A549 (cell line): ENCODE results near the gene ACVR1. TPM values are rescaled to one million over a fixed set of nuclear protein-coding genes. Genes with fewer than 3 reads are reported as not detected.

Source experiments
- ATAC-seq, 2 experiments: fragments of 200-7000 bp in 1 of 2; fragments of >200 bp in 1 of 2; cut with Nextera tagmentation in 1 of 2; cut with Tn5 transposase in 1 of 2; 3 replicates each; pipeline versions ENCODE4 v1.8.0 to v1.9.1; 2018 to 2020; ENCODE audit warnings: mild to moderate bottlenecking in 1 of 2, moderate library complexity in 1 of 2
- CTCF ChIA-PET: fragments of 300-600 bp; sonication (Branson Sonifier 250); formaldehyde crosslinking; extraction: SDS; loops from one replicate; lab custom pipeline; 2021; ENCODE audit warnings: antibody characterized with exemption, inconsistent platforms; lab: Yijun Ruan, JAX
- POLR2A ChIA-PET: fragments of 350-600 bp; formaldehyde crosslinking; extraction: SDS; loops from one replicate; lab custom pipeline; 2021; ENCODE audit warnings: antibody characterized with exemption, inconsistent platforms; lab: Yijun Ruan, JAX
- DNase-seq, 2 experiments: peaks; one replicate each; pipeline versions ENCODE4 v3.0.0 to v3.0.0-alpha.2; 2011 to 2016; ENCODE audit warnings: low read depth in 1 of 2, low spot score in 1 of 2
- FAIRE-seq: peaks from 2 replicates; lab custom pipeline; 2011; peaks lifted over from hg19 to GRCh38; lab: Jason Lieb, UNC
- H3K27ac ChIP-seq, 2 experiments: fragments of >200 bp; sonication (Bioruptor Twin); formaldehyde crosslinking; 3 replicates each; pipeline ENCODE4 v1.5.1; 2016 to 2017
- H3K4me1 ChIP-seq: fragments of >200 bp; sonication (Bioruptor Twin); formaldehyde crosslinking; 3 replicates; pipeline ENCODE4 v1.6.1; 2016
- H3K4me2 ChIP-seq: fragments of >200 bp; sonication (Bioruptor Twin); formaldehyde crosslinking; 3 replicates; pipeline ENCODE4 v1.6.1; 2016
- H3K4me3 ChIP-seq: fragments of >200 bp; sonication (Bioruptor Twin); formaldehyde crosslinking; 3 replicates; pipeline ENCODE4 v1.5.1; 2016
- H3K9me3 ChIP-seq: fragments of >200 bp; sonication (Bioruptor Twin); formaldehyde crosslinking; 3 replicates; pipeline ENCODE4 v1.6.1; 2016
- CBX8 ChIP-seq: fragments of 200-600 bp; sonication (generic); IDR thresholded peaks from 2 replicates; pipeline ENCODE4 v1.6.1; 2016
- CEBPB ChIP-seq, 2 experiments: fragments of >200 bp in 1 of 2; sonication (Bioruptor Twin) in 1 of 2; formaldehyde crosslinking in 1 of 2; IDR thresholded peaks; 2 replicates each; pipeline ENCODE4 v1.6.1; 2012 to 2016
- CHD4 ChIP-seq: fragments of 200-600 bp; sonication (generic); IDR thresholded peaks from 2 replicates; pipeline ENCODE4 v1.6.1; 2016; ENCODE audit warnings: antibody characterized with exemption, mild to moderate bottlenecking, borderline replicate concordance
- E2F6 ChIP-seq: IDR thresholded peaks from 2 replicates; pipeline ENCODE4 v1.6.1; 2012; ENCODE audit warnings: low read depth, borderline replicate concordance
- EHMT2 ChIP-seq: fragments of 200-600 bp; sonication (generic); IDR thresholded peaks from 2 replicates; pipeline ENCODE4 v1.6.1; 2016; ENCODE audit warnings: antibody characterized with exemption, low read depth, mild to moderate bottlenecking, moderate library complexity
- ESRRA ChIP-seq: fragments of 150-350 bp; IDR thresholded peaks from 2 replicates; pipeline ENCODE4 v1.6.1; 2014; ENCODE audit warnings: mild to moderate bottlenecking, low read length, borderline replicate concordance
- FOSB ChIP-seq: fragments of 250-450 bp; sonication (Bioruptor Pico); IDR thresholded peaks from 2 replicates; pipeline ENCODE4 v1.5.0; 2020; ENCODE audit warnings: mild to moderate bottlenecking, moderate library complexity
- GATA3 ChIP-seq: IDR thresholded peaks from 2 replicates; pipeline ENCODE4 v1.6.1; 2012; ENCODE audit warnings: borderline replicate concordance
- HDAC2 ChIP-seq: fragments of 200-600 bp; sonication (generic); IDR thresholded peaks from 2 replicates; pipeline ENCODE4 v1.6.1; 2016
- HEYL ChIP-seq: fragments of 250-450 bp; sonication (Bioruptor Pico); IDR thresholded peaks from 2 replicates; pipeline ENCODE4 v1.8.0; 2021; ENCODE audit warnings: mild to moderate bottlenecking, moderate library complexity
- JUNB ChIP-seq: fragments of >200 bp; sonication (Bioruptor Twin); formaldehyde crosslinking; IDR thresholded peaks from 2 replicates; pipeline ENCODE4 v1.6.1; 2016
- KDM1A ChIP-seq: fragments of 200-600 bp; sonication (generic); IDR thresholded peaks from 2 replicates; pipeline ENCODE4 v1.6.1; 2016; ENCODE audit warnings: low read depth, mild to moderate bottlenecking
- KDM5A ChIP-seq: fragments of 200-600 bp; sonication (generic); IDR thresholded peaks from 2 replicates; pipeline ENCODE4 v1.6.1; 2016; ENCODE audit warnings: antibody characterized with exemption, mild to moderate bottlenecking
- MAX ChIP-seq: IDR thresholded peaks from 2 replicates; pipeline ENCODE4 v1.6.1; 2012
- MAZ ChIP-seq: fragments of 150-350 bp; IDR thresholded peaks from 2 replicates; pipeline ENCODE4 v1.6.1; 2014; ENCODE audit warnings: antibody characterized with exemption, low read depth, low read length, borderline replicate concordance
- NR3C1 ChIP-seq: fragments of >200 bp; sonication (Bioruptor Twin); formaldehyde crosslinking; IDR thresholded peaks from 3 replicates; pipeline ENCODE4 v1.6.1; 2017
- REST ChIP-seq: fragments of 200-600 bp; sonication (generic); IDR thresholded peaks from 2 replicates; pipeline ENCODE4 v1.6.1; 2016; ENCODE audit warnings: antibody characterized with exemption, mild to moderate bottlenecking, moderate library complexity
- USF2 ChIP-seq: fragments of 450-650 bp; IDR thresholded peaks from 2 replicates; pipeline ENCODE4 v1.6.1; 2014; ENCODE audit warnings: antibody characterized with exemption
- ZC3H11A ChIP-seq: fragments of 450-650 bp; IDR thresholded peaks from 2 replicates; pipeline ENCODE4 v1.6.1; 2014; ENCODE audit warnings: antibody characterized with exemption, mild to moderate bottlenecking
- ZFP36 ChIP-seq: fragments of 450-650 bp; IDR thresholded peaks from 2 replicates; pipeline ENCODE4 v1.6.1; 2014; ENCODE audit warnings: borderline replicate concordance; ENCODE audit not compliant: partially characterized antibody
- ZNF302 ChIP-seq: fragments of 250-450 bp; sonication (Bioruptor Pico); IDR thresholded peaks from 2 replicates; pipeline ENCODE4 v1.9.0; 2021; ENCODE audit warnings: inconsistent platforms, mild to moderate bottlenecking, moderate library complexity
- ZSCAN20 ChIP-seq: fragments of 250-450 bp; sonication (Bioruptor Pico); IDR thresholded peaks from 2 replicates; pipeline ENCODE4 v1.8.0; 2022; ENCODE audit warnings: mild to moderate bottlenecking, moderate library complexity
- WGBS: methylation state at CpG from one replicate; pipeline ENCODE4 v1.1.6; 2017; ENCODE audit errors: missing lambda C conversion rate; 5-methylcytosine and 5-hydroxymethylcytosine counted together
- polyA plus RNA-seq, 4 experiments: library from polyadenylated mRNA; depleted of rRNA in 3 of 4; stranded (reverse); fragments of >200 nt; fragmentation: RNase III in 1 of 4; extraction: RNeasy Plus Mini Kit Qiagen cat#74134 plus additional on column Dnase treatment in 1 of 4; gene quantifications; 2 replicates in 3 of 4; 3 replicates in 1 of 4; pipeline ENCODE4 v1.2.3, GENCODE V29; 2011 to 2017

The ACVR1 gene
- polyA plus RNA-seq, 2 of the 4 experiments (the other 2 are of a cell fraction), result 14.6 to 21.6 TPM

GRCh38 chr2:157871415-157871814 is 4.7 kb downstream of the ACVR1 start:
- no peak for DNase-seq
- Histone ChIP-seq H3K4me2 (no peak overlapping the region), H3K27ac (no peak overlapping the region), H3K4me1 (peaks cover 38% of the 10 kb centered on the region), H3K4me3 (no peak overlapping the region), H3K9me3 (no peaks in the 10 kb centered on the region)
- POLR2A ChIA-PET, result no interaction called here
- ATAC-seq, result no peak
- no peak for TF ChIP-seq GATA3
- TF ChIP-seq ZC3H11A, result no peak
- no peak for TF ChIP-seq CHD4
- TF ChIP-seq HEYL (CRISPR knock-in tag), result no peak
- no peak for TF ChIP-seq MAX
- CTCF ChIA-PET, result interaction anchor here (1.6 kb wide), 1 partner anchor 11 kb away, joined by 6 read pairs; no protein-coding TSS in a partner anchor
- no peak for FAIRE-seq
- WGBS, result 92% methylated on average over 3 of the region's 3 CpGs

- 51% methylated on average over 2 of the region's 2 CpGs for WGBS
- peaks cover 37% of the 10 kb centered on the region for H3K4me1 ChIP-seq
- CTCF ChIA-PET, result interaction anchor here (1.1 to 1.7 kb wide), 2 partner anchors 11 to 22 kb away, joined by 3 read pairs; no protein-coding TSS in a partner anchor
- H3K27ac ChIP-seq, result no peak overlapping the region
- DNase-seq, result no peak
- TF ChIP-seq CBX8 (no peak), JUNB (no peak), ZC3H11A (no peak)
- POLR2A ChIA-PET, result no interaction called here
- no peaks in the 10 kb centered on the region for H3K9me3 ChIP-seq
- no peak overlapping the region for H3K4me3 ChIP-seq
- H3K4me2 ChIP-seq, result peak overlapping the region; percentile 23; the same call in 1 of the 3 replicates
- FAIRE-seq, result no peak
- no peak for ATAC-seq
These were observed 7.1 kb downstream of the ACVR1 start for GRCh38 chr2:157868993-157869392.

- POLR2A ChIA-PET, result interaction anchor here (2.8 kb wide), 1 partner anchor 9 kb away, joined by 11 read pairs; the partner anchor contains the start of gene ACVR1
- no peak overlapping the region; a peak in 1 of 6 replicates for H3K27ac ChIP-seq
- no peak overlapping the region; the same call in 2 of the 3 replicates for H3K4me2 ChIP-seq
- FAIRE-seq, result no peak
- H3K4me3 ChIP-seq, result no peak overlapping the region
- TF ChIP-seq USF2 (no peak), FOSB (no peak), MAX (no peak), KDM5A (no peak), HDAC2 (no peak), ESRRA (no peak), E2F6 (no peak), EHMT2 (no peak), ZFP36 (no peak), ZNF302 (CRISPR knock-in tag) (no peak), NR3C1 (no peak), REST (no peak), MAZ (no peak), CEBPB (IDR thresholded peaks at IDR 0.05) (no peak), ZSCAN20 (no peak), KDM1A (no peak)
- TF ChIP-seq, all 56 proteins: peak for 0
- CTCF ChIA-PET, result interaction anchor here (1.0 to 1.7 kb wide), 2 partner anchors 8 to 9 kb away, joined by 3 read pairs; partner anchors contain the start of gene ACVR1
- no peak for ATAC-seq
- Histone ChIP-seq H3K9me3 (no peaks in the 10 kb centered on the region), H3K4me1 (peaks cover 30% of the 10 kb centered on the region)
- no peak for DNase-seq
These were observed 8.4 kb downstream of the ACVR1 start for GRCh38 chr2:157867703-157868102.
